Activated CD4-positive, alpha-beta T cell treated with anti-CD3 and anti-CD28 coated beads, Interleukin-2, amount 50 U/mL, for 48 hours (primary cell): ENCODE results near the gene KDM4D.
"Not testable (repeated sequence)": the region's sequence is repeated elsewhere in the genome, so short reads cannot be mapped to it uniquely, and the experiment has no call there.

Source experiments
- DNase-seq, 2 experiments: peaks; one replicate each; pipeline ENCODE4 v3.0.0-alpha.2; 2020

Gene KDM4D

DNA sequence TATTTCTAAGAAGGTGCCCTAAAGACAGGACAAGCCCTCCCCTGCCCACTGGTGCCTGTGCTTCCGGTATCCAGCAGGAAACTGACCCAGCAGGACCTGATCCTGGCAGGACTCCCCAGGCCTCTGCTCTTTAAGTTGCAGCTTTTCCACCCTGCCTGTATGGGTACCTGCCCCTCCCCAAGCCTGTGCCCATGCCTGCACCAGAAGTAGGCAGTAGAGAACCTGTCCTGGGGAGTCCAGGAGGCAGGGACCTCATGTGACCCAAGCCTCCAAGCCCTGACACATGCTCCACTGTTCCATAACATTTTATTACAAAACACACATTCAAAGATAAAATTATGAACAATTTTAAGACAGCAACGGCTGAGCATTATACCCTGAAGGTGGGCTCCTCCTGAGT is 14.3 kb upstream of the KDM4D start:
- no peak for DNase-seq

DNA sequence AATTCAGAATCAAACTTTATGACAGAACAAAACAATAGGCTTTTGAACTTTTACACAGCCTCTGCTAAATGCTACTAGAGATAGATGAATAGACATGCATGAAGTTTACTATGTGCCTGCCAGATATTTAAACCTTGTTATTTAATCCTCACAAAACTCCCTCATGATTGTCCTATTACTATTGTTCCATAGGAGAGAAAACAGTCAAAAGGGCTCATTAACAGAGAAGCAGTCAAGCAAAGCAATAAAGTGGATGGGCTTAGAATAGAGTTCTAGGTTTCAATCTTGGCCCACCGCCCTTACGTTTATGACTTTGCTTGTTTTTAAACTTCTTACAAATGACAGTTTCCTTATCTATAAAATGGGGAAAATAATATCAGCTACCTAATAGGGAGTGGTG is 13.0 kb upstream of the KDM4D start:
- no peak for DNase-seq

GRCh38 chr11:94961255-94961654 is 12.3 kb upstream of the KDM4D start:
- no peak for DNase-seq

GRCh38 chr11:94964934-94965333 is 8.6 kb upstream of the KDM4D start:
- DNase-seq, result no peak

DNA sequence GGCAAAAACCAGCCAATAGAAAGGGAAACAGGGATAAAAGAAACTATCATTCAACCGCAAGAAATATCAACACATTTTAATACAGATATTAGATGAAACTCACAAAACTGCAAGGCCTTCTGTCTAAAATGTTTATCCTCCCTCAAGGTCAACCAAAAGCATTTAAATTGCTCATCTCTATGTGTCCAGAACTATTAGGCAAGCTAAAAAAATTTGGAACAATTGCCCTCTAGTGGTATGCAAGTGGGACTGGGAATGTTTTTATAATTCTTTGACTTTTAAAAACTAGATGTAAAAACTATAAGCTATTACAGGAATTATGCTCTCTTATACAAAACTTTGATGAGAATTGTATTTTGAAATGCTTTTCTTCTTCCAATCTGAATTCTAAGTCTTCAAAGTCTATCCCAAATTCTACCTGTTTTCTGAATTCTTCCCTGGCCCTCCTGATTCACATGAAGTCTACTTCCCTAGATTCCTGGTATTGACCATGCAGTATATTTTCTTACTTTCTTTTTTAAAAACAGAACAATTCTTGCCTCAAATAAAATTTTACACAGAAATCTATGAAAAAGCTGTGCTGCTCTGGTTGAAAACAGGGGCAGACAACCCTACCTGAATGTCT is 5.1 kb upstream of the KDM4D start:
- DNase-seq, result no peak

DNA sequence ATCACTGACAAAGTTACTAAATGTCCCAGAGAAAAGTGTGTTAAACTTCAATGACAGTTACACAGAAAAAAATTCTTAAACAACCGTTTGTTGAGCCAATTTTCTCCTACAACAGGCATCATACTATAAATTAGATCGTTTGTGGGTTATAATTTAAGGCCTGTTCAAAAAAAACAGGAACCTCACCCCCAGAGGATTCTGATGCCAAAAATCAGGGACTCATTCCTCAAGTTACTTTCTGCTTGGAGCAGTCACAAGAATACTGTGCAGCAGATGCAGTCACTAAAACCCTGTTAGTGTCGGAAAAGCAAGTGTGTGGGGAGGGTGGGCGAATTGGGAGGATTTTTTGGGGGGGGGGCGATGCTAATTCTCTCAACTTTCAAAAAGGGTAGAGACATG is 810 bp upstream of the KDM4D start:
- DNase-seq, result no peak

- DNase-seq, result no peak
Observed at GRCh38 chr11:94974178-94974577, 669 bp downstream of the KDM4D start.

DNA sequence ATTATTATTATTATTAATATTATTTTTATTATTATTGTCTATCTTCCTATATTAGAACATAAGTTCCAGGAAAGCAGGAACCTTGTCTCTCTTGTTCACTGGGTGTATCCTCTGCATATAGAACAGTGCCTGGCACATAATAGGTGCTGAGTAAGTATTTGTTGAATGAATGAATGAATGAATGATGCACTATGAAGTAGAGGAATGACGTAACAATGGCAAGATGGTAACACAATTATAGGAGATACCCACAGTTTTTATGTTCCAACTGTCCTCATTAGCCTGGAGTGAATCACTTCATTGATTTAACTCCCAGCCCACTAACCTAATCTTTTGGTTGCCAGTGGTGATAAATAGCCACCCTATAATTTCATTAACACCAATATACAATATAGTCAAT is 2.1 kb downstream of the KDM4D start:
- no peak for DNase-seq

GRCh38 chr11:94987378-94987777 is 13.9 kb downstream of the KDM4D start:
- no peak for DNase-seq

GRCh38 chr11:94988748-94989147 is 15.2 kb downstream of the KDM4D start:
- no peak for DNase-seq

DNA sequence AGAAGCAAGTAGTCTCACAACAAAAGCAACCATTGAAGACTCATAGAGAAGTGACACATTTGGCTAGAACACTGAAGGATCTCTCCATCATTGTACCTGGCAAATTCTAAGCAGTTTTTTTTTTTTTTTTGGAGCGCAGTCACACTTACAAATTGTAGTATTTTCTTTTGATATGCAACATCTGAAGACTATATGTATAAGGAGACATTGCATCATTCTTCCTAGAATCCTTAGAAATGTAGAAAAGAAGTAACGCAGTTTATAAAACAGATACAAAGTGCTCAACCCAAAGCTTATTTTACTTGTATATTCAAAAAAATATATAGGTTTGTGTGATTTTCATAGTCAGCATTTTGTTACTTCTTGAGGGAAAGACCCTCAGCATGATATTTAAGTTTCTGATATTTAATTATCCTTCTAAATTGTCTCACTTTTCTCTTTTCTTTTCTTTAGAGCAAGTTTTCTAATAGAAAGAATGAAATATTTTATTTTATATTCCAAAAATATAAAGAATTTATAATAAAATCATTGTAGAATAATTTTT is 20.0 kb downstream of the KDM4D start:
- DNase-seq, result no peak

DNA sequence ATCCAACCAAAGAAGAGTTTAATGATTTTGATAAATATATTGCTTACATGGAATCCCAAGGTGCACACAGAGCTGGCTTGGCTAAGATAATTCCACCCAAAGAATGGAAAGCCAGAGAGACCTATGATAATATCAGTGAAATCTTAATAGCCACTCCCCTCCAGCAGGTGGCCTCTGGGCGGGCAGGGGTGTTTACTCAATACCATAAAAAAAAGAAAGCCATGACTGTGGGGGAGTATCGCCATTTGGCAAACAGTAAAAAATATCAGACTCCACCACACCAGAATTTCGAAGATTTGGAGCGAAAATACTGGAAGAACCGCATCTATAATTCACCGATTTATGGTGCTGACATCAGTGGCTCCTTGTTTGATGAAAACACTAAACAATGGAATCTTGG is 23.9 kb downstream of the KDM4D start:
- no peak for DNase-seq

DNA sequence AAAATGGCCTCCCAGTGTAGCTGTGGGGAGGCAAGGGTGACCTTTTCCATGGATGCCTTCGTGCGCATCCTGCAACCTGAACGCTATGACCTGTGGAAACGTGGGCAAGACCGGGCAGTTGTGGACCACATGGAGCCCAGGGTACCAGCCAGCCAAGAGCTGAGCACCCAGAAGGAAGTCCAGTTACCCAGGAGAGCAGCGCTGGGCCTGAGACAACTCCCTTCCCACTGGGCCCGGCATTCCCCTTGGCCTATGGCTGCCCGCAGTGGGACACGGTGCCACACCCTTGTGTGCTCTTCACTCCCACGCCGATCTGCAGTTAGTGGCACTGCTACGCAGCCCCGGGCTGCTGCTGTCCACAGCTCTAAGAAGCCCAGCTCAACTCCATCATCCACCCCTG is 24.8 kb downstream of the KDM4D start:
- no peak for DNase-seq

- DNase-seq, result no peak
Observed at GRCh38 chr11:95003716-95004115, 30.2 kb downstream of the KDM4D start.

DNA sequence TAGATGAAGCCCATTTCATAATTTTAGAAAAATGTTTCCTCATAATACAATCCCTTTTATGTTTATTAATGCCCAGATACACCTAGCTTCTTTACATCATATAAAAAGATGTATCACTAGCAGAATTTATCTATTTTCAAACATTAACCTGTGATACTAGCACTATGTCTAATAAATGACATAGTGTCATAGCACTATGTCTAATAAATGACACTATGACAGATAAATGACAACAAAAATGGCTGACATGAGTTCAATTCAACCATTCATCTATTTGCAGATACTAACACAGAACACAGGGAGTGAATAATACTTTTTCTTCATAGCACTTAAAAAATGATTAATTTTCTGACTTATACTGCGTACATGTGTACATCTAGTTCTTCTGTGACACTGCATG is 32.1 kb downstream of the KDM4D start:
- DNase-seq, result no peak

DNA sequence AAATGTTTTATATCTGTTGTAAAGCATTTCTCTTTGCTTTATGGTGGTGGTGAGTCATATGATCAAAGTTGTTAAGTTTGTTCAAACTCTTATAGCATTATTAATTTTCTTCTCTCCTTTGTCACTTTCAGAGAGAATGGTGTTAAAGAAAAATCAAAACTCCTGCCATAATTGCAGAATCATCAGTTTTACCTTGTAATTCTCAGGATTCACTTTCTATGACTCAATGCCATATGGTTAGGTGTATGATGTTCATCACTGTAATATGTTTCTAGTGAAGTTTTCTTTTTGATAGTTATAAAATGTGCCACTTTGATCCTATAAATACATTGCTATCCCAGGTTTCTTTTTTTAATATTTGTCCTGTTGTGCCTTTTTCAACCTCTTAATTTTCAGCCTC is 37.9 kb downstream of the KDM4D start:
- DNase-seq, result no peak

GRCh38 chr11:95014184-95014821 is 40.8 kb downstream of the KDM4D start:
- no peak for DNase-seq

GRCh38 chr11:95016139-95016538 is 42.6 kb downstream of the KDM4D start:
- DNase-seq, result no peak

DNA sequence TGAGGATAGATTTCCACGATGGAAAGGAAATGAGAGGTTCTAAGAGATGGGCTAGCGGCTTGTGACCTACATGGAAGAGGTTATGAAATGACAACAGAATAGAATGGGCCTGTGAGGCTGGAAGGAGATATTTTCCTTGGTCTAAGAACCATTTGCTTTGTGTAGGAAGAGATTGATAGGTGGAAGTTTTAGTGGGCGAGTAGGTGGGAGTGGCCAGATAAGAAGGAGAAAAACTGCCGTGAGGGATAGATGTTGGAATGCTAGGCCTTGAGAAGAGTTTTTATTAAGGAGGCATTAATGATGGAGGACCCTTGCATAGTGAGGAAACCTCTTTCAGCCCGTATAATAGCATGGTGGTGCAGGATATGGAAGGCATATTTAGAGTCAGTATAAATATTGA is 48.0 kb downstream of the KDM4D start:
- not testable (repeated sequence) for DNase-seq

DNA sequence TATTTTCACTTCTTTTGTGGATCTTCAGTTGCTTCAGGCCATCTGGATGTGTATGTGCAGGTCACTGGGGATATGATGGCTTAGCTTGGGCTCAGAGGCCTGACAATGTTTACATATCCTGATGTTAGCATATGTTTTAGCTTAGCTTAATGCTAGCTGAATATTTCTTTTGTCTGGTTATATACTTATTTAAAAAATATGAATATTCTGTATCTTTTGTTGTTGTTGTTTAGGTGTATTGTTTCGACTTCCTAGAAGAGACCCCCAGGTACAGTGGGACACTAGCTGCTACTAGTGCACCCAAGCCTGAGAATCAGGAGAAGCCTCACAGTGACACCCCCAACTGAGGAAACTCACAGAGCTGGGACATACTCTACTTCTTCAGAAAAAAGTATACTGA is 51.4 kb downstream of the KDM4D start, which contains the start of gene KDM4E:
Gene KDM4E (plus strand): TSS at position 301 of the 400 bp plus-strand sequence. CDS start 300 bp downstream, outside the sequence.
- DNase-seq, result no peak

- not testable (repeated sequence) for DNase-seq
Observed at GRCh38 chr11:95025594-95025993, 52.1 kb downstream of the KDM4D start.

GRCh38 chr11:95028357-95028756 is 54.8 kb downstream of the KDM4D start:
- DNase-seq, result no peak

DNA sequence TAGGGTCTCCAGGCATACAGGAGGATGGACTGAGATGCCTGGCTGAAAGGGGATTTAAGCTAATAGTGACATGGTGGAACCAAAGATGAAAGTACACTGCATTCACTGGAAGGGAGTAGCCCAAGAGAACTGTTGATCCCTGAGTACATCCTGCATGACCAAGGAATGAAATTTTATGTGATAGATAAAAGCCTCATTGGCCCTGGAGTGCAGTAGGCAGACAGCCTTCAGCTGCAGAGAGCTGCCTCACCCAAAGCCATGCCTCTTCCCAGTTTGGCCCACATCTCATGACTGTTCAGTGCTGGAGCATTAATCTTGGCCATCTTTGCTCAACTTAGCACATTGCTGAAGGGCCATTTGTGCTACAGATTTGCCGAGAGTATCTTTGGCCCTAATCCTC is 59.5 kb downstream of the KDM4D start:
- no peak for DNase-seq

GRCh38 chr11:95035316-95035715 is 61.8 kb downstream of the KDM4D start:
- DNase-seq, result no peak
